ENCODE data around the gene KCTD2. TPM values are rescaled to one million over a fixed set of nuclear protein-coding genes. Genes with fewer than 3 reads are reported as not detected.

KCTD2 gene
- total and polyA plus RNA-seq, 9 of the 15 experiments (the other 6 are each of a cell fraction or from before 2014, with no cell fraction given): 1.7 to 32.9 (median 15.8) TPM

DNA sequence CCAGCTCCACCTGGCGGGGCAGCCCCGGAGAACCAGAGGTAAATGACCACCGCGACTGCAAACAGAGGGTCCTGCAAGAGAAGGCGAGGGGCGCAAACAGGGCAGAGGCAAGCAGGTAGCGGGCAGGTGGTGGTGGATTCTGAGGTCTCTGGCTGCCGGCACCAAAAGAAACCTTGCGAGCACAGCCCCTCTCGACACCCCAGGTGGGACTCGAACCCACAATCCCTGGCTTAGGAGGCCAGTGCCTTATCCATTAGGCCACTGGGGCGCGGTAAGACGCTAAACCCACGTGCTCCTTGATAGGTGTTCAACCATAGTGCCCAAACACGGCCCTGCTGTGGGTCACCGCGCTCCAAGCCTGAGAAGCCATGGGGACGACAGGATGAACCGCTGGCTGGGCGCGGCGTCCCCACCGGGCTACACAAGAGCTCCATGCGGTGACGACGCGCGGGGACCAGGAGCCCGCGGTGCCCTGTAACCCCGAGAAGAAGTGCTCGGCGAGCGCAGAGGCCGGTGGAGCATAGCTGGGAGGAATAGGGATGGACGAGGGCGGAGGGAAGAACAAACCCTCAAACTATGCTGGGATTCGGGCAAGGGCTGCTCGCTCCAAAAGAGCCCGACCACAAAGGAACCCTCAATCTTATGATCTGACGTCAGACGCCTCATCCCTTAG lies 12.7 kb upstream of the KCTD2 start (continued):
- TF ChIP-seq, protein P1, sequence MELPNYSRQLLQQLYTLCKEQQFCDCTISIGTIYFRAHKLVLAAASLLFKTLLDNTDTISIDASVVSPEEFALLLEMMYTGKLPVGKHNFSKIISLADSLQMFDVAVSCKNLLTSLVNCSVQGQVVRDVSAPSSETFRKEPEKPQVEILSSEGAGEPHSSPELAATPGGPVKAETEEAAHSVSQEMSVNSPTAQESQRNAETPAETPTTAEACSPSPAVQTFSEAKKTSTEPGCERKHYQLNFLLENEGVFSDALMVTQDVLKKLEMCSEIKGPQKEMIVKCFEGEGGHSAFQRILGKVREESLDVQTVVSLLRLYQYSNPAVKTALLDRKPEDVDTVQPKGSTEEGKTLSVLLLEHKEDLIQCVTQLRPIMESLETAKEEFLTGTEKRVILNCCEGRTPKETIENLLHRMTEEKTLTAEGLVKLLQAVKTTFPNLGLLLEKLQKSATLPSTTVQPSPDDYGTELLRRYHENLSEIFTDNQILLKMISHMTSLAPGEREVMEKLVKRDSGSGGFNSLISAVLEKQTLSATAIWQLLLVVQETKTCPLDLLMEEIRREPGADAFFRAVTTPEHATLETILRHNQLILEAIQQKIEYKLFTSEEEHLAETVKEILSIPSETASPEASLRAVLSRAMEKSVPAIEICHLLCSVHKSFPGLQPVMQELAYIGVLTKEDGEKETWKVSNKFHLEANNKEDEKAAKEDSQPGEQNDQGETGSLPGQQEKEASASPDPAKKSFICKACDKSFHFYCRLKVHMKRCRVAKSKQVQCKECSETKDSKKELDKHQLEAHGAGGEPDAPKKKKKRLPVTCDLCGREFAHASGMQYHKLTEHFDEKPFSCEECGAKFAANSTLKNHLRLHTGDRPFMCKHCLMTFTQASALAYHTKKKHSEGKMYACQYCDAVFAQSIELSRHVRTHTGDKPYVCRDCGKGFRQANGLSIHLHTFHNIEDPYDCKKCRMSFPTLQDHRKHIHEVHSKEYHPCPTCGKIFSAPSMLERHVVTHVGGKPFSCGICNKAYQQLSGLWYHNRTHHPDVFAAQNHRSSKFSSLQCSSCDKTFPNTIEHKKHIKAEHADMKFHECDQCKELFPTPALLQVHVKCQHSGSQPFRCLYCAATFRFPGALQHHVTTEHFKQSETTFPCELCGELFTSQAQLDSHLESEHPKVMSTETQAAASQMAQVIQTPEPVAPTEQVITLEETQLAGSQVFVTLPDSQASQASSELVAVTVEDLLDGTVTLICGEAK (IDR thresholded peaks at IDR 0.05): peak; percentile 68
- TF ChIP-seq, protein P1 (CRISPR knock-in tag; IDR thresholded peaks at IDR 0.05): no peak
- TF ChIP-seq GTF2A2 (tag; IDR thresholded peaks at IDR 0.05): no peak
- TF ChIP-seq, protein P2, sequence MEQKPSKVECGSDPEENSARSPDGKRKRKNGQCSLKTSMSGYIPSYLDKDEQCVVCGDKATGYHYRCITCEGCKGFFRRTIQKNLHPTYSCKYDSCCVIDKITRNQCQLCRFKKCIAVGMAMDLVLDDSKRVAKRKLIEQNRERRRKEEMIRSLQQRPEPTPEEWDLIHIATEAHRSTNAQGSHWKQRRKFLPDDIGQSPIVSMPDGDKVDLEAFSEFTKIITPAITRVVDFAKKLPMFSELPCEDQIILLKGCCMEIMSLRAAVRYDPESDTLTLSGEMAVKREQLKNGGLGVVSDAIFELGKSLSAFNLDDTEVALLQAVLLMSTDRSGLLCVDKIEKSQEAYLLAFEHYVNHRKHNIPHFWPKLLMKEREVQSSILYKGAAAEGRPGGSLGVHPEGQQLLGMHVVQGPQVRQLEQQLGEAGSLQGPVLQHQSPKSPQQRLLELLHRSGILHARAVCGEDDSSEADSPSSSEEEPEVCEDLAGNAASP (IDR thresholded peaks at IDR 0.05): no peak
- no peak for TF ChIP-seq HCFC1 (IDR thresholded peaks at IDR 0.05; ENCODE audit: low read depth, low read length)
- peak; percentile 80 for TF ChIP-seq ZNF12 (CRISPR knock-in tag; IDR thresholded peaks at IDR 0.05)
- no peak for TF ChIP-seq NFIX (CRISPR knock-in tag; IDR thresholded peaks at IDR 0.05; ENCODE audit: low read depth)
- TF ChIP-seq FOXA3 (CRISPR knock-in tag; conservative IDR thresholded peaks at IDR 0.05 in 1 of 2, IDR thresholded peaks at IDR 0.05 in 1 of 2): peak in 1 of 2 experiments; percentile 86; a peak in 2 of 4 replicates
- peak in 1 of 2 experiments; percentile 29; a peak in 2 of 4 replicates for TF ChIP-seq RAD21 (CRISPR knock-in tag; conservative IDR thresholded peaks at IDR 0.05 in 1 of 2, IDR thresholded peaks at IDR 0.05 in 1 of 2)
- TF ChIP-seq ZNF740 (CRISPR knock-in tag; IDR thresholded peaks at IDR 0.05): no peak; the same call in 1 of the 2 replicates
- no peak for TF ChIP-seq ZNF740 (tag; IDR thresholded peaks at IDR 0.05)
- peak in 1 of 2 experiments; percentile 15; a peak in 1 of 4 replicates for TF ChIP-seq SIN3A (IDR thresholded peaks at IDR 0.05; ENCODE audit: borderline replicate concordance in 2 of 2, control insufficient read depth in 1 of 2, low read depth in 2 of 2, low read length in 2 of 2)
- TF ChIP-seq STAG1 (CRISPR knock-in tag; IDR thresholded peaks at IDR 0.05; ENCODE audit: borderline replicate concordance): no peak
- no peak for TF ChIP-seq DACH1 (IDR thresholded peaks at IDR 0.05; ENCODE audit: partially characterized antibody)
- no peak for TF ChIP-seq MBD2 (IDR thresholded peaks at IDR 0.05; ENCODE audit: borderline replicate concordance, low read depth)
